ENCODE data around the gene ANO2.

DNA sequence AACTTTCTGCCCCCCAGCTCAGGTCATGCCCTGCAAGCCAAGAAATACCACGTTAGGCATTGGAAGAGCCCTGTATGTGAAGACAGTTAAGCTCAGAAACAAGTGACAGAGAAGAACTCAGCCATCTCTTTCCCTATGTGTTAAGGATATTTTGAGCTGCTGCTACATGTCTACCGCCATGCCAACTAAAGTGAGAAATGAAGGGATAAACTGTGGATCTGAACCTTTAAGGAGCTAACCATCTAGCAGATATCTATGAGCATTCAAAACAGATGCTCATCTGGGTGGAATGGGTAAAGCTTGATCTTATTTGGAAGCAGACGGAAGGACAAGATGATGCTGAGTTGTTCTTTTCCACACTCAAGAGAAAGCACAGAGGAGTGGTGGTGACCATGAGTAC lies 262.5 kb downstream of the ANO2 start:
- TF ChIP-seq, protein P1, sequence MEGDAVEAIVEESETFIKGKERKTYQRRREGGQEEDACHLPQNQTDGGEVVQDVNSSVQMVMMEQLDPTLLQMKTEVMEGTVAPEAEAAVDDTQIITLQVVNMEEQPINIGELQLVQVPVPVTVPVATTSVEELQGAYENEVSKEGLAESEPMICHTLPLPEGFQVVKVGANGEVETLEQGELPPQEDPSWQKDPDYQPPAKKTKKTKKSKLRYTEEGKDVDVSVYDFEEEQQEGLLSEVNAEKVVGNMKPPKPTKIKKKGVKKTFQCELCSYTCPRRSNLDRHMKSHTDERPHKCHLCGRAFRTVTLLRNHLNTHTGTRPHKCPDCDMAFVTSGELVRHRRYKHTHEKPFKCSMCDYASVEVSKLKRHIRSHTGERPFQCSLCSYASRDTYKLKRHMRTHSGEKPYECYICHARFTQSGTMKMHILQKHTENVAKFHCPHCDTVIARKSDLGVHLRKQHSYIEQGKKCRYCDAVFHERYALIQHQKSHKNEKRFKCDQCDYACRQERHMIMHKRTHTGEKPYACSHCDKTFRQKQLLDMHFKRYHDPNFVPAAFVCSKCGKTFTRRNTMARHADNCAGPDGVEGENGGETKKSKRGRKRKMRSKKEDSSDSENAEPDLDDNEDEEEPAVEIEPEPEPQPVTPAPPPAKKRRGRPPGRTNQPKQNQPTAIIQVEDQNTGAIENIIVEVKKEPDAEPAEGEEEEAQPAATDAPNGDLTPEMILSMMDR (IDR thresholded peaks at IDR 0.05) = no peak
- no peak for TF ChIP-seq POLR2A (IDR thresholded peaks at IDR 0.05)

All from uterus (tissue), 2 donors.